Measurements from ENCODE around the gene CSNK2A2. TPM values are rescaled to one million over a fixed set of nuclear protein-coding genes. Genes with fewer than 3 reads are reported as not detected.
A peak's percentile ranks its signal among the peaks of the same experiment; 100 is the strongest.

The CSNK2A2 gene
- total RNA-seq, 2 experiments from 2014 or later = 113 to 114 TPM

DNA sequence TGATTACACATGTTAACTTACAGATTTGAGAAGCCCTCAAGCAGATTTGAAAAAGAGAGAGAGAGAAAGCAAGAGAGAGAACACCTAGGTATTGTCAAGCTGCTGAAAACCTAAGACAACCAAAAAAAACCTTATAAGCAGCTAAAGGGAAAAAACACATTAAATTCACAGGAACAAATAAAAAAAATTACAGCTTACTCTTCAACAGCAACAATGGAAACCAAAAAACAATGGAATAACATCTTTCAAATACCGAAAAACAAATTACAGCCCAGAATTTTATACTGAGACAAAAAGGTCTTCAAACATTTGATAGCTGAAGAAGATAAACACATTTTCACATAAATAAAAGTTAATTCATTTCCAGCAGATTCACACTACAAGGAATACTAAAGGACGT is 60.3 kb downstream of the CSNK2A2 start:
- H3K36me3 Mint-ChIP-seq = peaks cover 37% of the 10 kb centered on the region
- no peak overlapping the region for H3K4me3 Mint-ChIP-seq
- peaks cover 23% of the 10 kb centered on the region for H3K9me3 Mint-ChIP-seq
- no peak for DNase-seq
- H3K27ac Mint-ChIP-seq = no peak overlapping the region
- no peaks in the 10 kb centered on the region for H3K4me1 Mint-ChIP-seq
- H3K27me3 Mint-ChIP-seq = no peaks in the 10 kb centered on the region

DNA sequence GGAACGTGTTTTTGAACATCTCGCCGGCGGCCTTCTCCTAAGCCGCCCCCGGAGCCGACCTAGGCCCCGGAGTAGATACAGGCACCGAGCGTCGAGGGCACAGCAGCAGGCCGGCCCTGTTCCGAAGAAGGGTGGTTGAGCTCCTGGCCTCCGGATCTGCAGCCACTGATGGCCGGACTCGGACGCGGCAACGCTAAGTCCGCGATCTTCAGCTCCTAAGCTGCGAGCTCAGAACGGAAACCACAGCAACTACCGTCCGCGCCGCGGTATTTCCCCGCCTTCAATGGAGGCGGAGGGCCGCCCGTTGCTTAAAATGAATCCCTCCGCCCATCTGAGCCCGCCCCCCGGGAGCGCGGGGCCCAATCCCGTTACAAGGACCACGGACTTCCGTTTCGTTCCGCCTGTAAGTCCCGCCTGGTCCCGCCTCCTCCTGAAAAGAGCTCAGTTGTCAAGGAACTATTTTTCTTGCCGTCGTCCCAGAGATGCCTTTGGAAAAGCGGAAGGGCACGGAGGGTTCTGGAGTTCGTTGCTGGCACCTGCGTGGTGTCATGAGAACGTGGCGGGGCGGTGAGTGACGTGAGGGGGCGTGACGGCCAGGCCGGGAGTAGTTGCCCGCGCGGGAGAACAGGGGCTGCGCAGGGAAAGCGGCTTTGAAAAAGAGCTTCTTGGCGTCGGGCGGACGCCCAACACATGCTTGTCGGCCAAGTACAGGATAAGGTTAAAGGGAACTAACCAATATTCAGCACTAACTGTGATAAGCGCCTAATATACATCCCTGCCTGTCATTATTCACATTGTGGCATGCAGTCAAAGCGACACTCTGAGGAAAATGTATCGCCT is 68.6 kb downstream of the CSNK2A2 start, which contains the start of gene CFAP20:
CFAP20 (minus strand) TSS at position 285 of the 840 bp plus-strand sequence; CDS start at position 19, 266 bp downstream.
- peaks cover 12% of the 10 kb centered on the region for H3K36me3 Mint-ChIP-seq
- no peaks in the 10 kb centered on the region for H3K9me3 Mint-ChIP-seq

DNA sequence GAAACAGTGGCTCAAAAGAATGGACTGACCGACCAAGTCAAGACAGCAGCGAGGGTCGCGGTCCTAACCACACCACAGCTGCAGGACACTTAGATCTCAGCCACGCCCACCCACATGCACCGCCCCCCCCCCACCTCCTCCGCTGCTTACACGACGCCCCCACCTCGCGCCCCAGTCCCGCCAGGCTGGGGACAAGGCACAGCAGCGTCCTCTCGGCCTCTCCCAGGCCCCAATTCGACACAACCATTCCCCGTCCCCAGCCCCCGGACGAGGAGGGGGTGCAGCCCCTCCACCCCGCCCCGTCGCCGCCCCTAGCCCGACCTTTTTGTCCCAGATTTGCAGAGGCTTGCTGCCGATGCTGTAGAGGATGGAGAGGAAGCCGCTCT is 69.2 kb downstream of the CSNK2A2 start:
- Mint-ChIP-seq H3K4me1 (peaks cover 44% of the 10 kb centered on the region), H3K36me3 (peaks cover 12% of the 10 kb centered on the region), H3K27ac (peak overlapping the region; percentile 81)

More for the DNA sequence above, 68.6 kb downstream of the CSNK2A2 start, which contains the start of gene CFAP20:
- H3K27me3 Mint-ChIP-seq = no peaks in the 10 kb centered on the region
- DNase-seq = peak; percentile 96
- peaks cover 37% of the 10 kb centered on the region for H3K4me1 Mint-ChIP-seq
- H3K4me3 Mint-ChIP-seq = peak within 1 kb of the TSS; percentile 84
- H3K27ac Mint-ChIP-seq = peak within 1 kb of the TSS; percentile 81

DNA sequence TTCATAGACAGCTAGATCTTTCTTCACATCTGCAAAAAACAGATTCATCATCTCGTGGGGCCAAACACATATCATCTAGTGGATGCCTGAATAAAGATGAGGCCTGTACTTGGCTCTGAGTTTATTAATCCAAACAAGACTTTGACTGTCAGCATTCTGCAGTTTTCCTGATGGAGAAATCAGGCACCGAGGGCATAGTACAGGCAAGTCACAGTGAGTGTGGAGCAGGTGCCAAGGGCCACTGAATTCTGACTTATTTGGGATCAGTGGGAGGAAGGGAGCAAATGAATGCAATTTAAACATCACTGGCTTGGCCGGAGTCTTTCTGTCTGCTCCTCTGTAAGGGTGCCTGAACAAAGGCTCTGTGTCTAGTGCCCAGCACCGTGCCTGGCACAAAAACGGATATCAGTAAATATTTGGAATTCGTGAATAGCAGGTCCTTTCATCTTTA is 69.7 kb downstream of the CSNK2A2 start:
- DNase-seq = no peak
- H3K27ac Mint-ChIP-seq = peak overlapping the region; percentile 81
- no peaks in the 10 kb centered on the region for H3K9me3 Mint-ChIP-seq
- peak overlapping the region; percentile 84 for H3K4me3 Mint-ChIP-seq
- H3K27me3 Mint-ChIP-seq = no peaks in the 10 kb centered on the region
- H3K4me1 Mint-ChIP-seq = peaks cover 45% of the 10 kb centered on the region
- H3K36me3 Mint-ChIP-seq = peaks cover 12% of the 10 kb centered on the region

More for the DNA sequence above, 69.2 kb downstream of the CSNK2A2 start:
- H3K4me3 Mint-ChIP-seq = peak overlapping the region; percentile 84
- no peaks in the 10 kb centered on the region for H3K9me3 Mint-ChIP-seq
- DNase-seq = peak; percentile 29
- no peaks in the 10 kb centered on the region for H3K27me3 Mint-ChIP-seq

DNA sequence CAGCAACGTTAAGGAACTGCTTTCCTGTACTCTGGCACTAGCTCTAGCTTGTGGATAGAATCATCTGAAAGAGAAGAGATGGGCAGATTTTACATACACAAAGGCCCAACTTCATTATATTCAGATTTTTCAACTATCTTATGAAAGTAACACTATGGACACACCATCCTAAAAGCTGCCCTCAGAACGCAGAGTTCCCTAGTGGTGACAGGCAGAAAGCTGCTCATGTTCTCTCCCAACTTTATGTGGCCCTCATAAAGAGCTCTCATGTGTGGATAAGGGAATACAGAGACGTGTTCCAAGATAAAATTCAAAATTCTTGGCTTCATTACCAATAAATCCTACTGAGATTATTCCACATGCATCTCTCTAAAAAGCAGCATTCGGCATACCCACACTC is 70.3 kb downstream of the CSNK2A2 start:
- Mint-ChIP-seq H3K4me1 (peaks cover 47% of the 10 kb centered on the region), H3K36me3 (peaks cover 13% of the 10 kb centered on the region), H3K4me3 (peak overlapping the region; percentile 84), H3K9me3 (no peaks in the 10 kb centered on the region), H3K27ac (no peak overlapping the region), H3K27me3 (no peaks in the 10 kb centered on the region)
- no peak for DNase-seq

DNA sequence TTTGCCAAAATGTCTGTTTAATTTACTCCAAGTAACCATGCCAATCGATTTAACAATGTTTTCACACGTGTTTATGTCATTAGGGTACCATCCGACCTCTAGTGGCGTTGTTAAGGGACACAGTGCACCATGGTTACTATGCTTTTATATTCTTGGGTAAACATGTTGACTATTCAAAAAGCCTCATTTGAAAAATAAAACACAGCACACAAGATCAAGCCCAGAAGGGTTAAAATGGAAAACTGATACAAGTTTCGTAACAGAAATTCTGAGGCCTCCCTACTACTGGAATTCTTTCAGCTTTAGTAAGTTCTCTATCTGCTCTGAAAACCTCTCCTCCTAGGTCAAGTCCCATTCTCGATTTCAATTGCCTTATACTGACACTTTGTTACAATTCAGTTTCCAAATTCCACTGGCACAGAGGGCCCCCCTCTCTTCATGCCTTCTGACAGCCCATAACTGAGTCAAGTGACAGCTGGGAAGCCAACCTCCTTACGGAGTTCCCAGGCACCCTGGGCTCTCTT is 70.8 kb downstream of the CSNK2A2 start:
- peaks cover 49% of the 10 kb centered on the region for H3K4me1 Mint-ChIP-seq
- peaks cover 14% of the 10 kb centered on the region for H3K36me3 Mint-ChIP-seq
- no peaks in the 10 kb centered on the region for H3K27me3 Mint-ChIP-seq
- peak overlapping the region; percentile 84 for H3K4me3 Mint-ChIP-seq
- H3K27ac Mint-ChIP-seq = peak overlapping the region; percentile 40
- no peak for DNase-seq
- H3K9me3 Mint-ChIP-seq = no peaks in the 10 kb centered on the region

DNA sequence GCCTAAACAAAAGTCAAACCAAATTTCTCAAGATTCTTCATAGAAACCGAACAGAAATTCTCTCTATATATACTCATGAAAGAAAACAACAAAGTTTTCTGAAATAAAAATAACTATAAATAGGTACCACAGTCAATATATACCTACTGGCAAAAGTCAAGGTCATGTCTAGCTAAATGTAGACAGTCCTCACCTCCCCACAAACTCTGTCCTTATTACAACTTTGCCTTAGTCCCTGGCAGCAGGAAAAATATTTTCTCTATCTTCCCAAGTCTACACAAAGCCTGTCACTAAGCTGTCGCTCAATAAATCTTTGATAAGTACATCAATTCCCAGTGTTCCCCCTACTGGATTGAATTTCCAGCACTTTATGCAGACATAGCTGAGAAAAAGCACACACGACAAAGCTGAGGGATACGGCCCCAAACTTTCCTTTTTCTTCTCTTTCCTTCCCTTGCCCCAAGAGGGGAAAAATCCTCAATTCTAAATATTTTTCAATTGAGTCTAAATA is 71.4 kb downstream of the CSNK2A2 start:
- DNase-seq = no peak
- H3K9me3 Mint-ChIP-seq = no peaks in the 10 kb centered on the region
- H3K4me3 Mint-ChIP-seq = peak overlapping the region; percentile 84
- H3K4me1 Mint-ChIP-seq = peaks cover 54% of the 10 kb centered on the region
- no peaks in the 10 kb centered on the region for H3K27me3 Mint-ChIP-seq
- H3K36me3 Mint-ChIP-seq = peaks cover 14% of the 10 kb centered on the region
- peak overlapping the region; percentile 40 for H3K27ac Mint-ChIP-seq

DNA sequence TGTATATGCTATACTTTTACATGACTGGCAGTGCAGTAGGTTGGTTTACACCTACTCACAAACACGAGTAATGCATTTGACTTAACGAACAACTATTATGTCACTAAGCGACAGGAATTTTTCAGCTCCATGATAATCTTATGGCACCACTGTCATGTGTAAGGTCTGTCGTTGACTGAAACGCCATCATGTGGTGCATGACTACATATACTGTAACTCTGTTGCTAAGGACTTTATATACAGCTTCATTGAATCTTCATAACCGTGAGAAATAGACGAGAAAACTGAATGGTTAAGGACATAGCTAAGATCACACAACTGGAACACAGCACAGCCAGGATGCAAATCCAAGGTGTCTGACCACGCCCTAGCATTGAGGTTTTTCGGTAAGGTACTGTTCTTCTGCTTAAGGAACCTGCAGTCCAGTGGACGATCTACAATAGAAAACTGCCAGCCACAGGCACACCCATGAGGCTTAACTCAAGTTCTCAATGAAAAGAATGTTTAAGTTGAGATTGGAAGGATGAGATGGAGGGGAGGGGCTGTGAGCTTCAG is 72.0 kb downstream of the CSNK2A2 start:
- DNase-seq = no peak
- Mint-ChIP-seq H3K27me3 (no peaks in the 10 kb centered on the region), H3K27ac (no peak overlapping the region), H3K4me1 (peaks cover 59% of the 10 kb centered on the region), H3K4me3 (peak overlapping the region; percentile 11), H3K9me3 (no peaks in the 10 kb centered on the region), H3K36me3 (peaks cover 14% of the 10 kb centered on the region)

DNA sequence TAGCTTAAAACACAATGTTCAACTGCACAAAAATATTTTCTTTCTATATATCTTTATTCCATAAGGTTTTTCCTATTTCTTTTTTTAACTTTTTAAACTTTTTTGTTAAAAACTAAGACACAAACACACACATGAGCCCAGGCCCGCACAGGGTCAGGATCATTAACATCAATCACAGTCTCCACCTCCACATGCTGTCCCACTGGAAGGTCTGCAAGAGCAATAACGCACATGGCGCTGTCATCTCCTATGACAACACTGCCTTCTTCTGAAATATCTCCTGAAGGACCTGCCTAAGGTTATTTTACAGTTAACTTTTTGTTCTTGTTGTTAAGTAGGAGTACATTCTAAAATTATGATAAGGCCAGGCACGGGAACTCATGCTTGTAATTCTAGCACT is 72.9 kb downstream of the CSNK2A2 start:
- Mint-ChIP-seq H3K4me1 (peaks cover 66% of the 10 kb centered on the region), H3K4me3 (no peak overlapping the region), H3K27ac (no peak overlapping the region), H3K36me3 (peaks cover 14% of the 10 kb centered on the region), H3K9me3 (no peaks in the 10 kb centered on the region), H3K27me3 (no peaks in the 10 kb centered on the region)
- DNase-seq = no peak

DNA sequence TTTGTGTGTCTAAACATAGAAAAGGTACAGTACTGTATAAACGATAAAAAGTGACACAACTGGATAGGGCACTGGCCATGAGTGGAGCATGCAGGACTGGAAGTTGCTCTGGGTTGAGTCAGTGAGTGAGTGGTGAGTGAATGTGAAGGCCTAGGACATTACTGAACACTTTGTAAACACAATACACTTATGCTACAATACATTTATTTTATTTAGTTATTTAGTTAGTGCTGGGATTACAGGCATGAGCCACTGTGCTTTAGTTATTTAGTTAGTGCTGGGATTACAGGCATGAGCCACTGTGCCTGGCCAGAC is 73.3 kb downstream of the CSNK2A2 start:
- Mint-ChIP-seq H3K9me3 (no peaks in the 10 kb centered on the region), H3K4me3 (no peak overlapping the region), H3K27me3 (no peaks in the 10 kb centered on the region), H3K36me3 (peaks cover 11% of the 10 kb centered on the region), H3K27ac (no peak overlapping the region), H3K4me1 (peaks cover 64% of the 10 kb centered on the region)
- no peak for DNase-seq

DNA sequence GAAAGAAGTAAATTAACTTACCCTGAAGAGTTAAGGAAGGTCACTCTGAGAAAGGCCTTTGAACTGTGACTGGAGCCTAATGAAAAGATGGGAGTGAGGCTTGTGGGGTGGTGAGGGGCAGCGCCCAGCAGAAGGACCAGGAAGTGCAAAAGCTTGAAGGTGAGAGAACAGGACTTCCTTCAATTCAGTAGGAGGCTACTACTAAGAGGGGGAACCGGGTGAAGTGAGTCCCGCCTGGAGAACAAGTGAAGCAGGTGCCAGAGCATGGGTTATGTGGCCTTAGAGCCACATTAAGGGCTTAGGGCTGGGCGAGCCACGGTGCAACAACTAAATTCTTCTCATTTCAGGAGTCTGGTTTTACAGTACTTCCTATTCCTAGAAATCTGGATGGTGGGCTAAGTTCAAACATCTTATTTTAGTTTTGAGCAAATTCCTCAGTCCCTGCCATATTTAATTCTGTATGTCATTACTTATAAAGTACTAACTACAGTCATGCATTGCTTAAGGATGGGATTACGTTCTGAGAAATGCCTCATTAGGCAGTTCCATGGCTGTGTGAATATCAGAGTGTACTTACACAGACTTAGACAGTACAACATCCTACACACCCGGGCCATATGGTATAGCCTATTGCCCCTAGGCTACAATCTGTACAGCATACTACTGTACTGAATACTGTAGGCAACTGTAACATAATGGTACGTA is 73.9 kb downstream of the CSNK2A2 start:
- no peak overlapping the region for H3K4me3 Mint-ChIP-seq
- no peaks in the 10 kb centered on the region for H3K9me3 Mint-ChIP-seq
- DNase-seq = no peak
- no peaks in the 10 kb centered on the region for H3K27me3 Mint-ChIP-seq
- H3K4me1 Mint-ChIP-seq = peaks cover 62% of the 10 kb centered on the region
- peaks cover 9% of the 10 kb centered on the region for H3K36me3 Mint-ChIP-seq
- no peak overlapping the region for H3K27ac Mint-ChIP-seq

DNA sequence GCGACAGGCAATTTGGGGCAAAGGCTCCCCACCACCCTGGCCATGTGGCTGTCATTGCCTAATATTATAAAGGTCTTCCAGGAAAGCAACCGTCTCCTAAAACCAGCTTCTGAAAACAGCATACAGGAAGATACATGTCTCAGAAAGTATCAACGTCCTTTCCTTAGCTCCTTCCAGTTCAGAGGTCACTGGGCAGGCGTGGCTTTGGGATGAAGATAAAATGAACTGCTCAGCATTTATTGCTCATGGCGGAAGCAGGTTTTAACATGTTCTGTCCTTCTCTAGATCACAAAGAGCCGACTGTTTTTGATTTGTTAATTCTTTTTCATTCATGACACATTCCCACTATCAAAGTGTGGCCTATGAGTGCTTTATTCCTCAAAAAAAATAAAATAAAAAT is 76.8 kb downstream of the CSNK2A2 start:
- Mint-ChIP-seq H3K9me3 (no peaks in the 10 kb centered on the region), H3K4me1 (peaks cover 44% of the 10 kb centered on the region), H3K4me3 (no peak overlapping the region), H3K27me3 (no peaks in the 10 kb centered on the region), H3K36me3 (peaks cover 2% of the 10 kb centered on the region), H3K27ac (no peak overlapping the region)
- DNase-seq = no peak

DNA sequence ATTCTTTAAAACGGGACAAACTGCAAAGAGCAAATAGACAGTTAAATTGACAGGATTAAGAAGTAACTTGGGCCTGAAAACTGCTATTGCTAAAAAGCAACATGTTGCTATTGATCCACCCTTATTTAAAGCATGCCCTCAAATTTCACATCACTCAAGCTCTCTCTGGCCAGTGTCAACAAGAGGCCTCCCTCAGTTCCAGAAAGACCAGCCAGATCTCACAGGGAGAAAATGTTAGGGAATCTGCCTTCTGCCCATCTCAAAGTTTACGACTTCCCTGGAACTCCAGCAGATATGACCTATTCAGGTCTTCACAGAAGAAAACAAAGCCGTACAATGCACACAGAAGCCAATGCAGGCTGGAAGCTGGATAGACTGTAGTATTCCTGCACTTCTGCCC is 77.7 kb downstream of the CSNK2A2 start:
- peaks cover 37% of the 10 kb centered on the region for H3K4me1 Mint-ChIP-seq
- no peak overlapping the region for H3K4me3 Mint-ChIP-seq
- no peaks in the 10 kb centered on the region for H3K9me3 Mint-ChIP-seq
- no peaks in the 10 kb centered on the region for H3K27me3 Mint-ChIP-seq
- DNase-seq = no peak
- H3K36me3 Mint-ChIP-seq = peaks cover 4% of the 10 kb centered on the region
- no peak overlapping the region for H3K27ac Mint-ChIP-seq

DNA sequence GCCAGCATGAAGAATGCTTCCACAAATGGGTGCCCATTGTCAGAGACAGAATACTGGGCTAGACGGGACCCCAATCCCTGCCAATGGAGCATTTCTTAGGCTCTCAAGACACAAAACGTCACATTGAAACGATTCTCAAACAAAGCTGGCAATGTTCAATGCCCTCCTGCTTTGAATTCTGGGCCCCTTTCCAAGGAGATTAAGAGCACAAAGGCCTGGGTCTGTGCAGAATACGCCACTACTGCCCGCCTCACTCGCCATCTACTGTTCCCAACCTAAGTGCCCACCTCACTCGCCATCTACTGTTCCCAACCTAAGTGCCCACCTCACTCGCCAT is 78.4 kb downstream of the CSNK2A2 start:
- H3K27me3 Mint-ChIP-seq = no peaks in the 10 kb centered on the region
- H3K9me3 Mint-ChIP-seq = no peaks in the 10 kb centered on the region
- no peak overlapping the region for H3K27ac Mint-ChIP-seq
- H3K36me3 Mint-ChIP-seq = peaks cover 11% of the 10 kb centered on the region
- no peak overlapping the region for H3K4me3 Mint-ChIP-seq
- H3K4me1 Mint-ChIP-seq = peaks cover 33% of the 10 kb centered on the region
- no peak for DNase-seq
